Measurements from ENCODE around the gene ZNF512B.
"Not testable (repeated sequence)": the region's sequence is repeated elsewhere in the genome, so short reads cannot be mapped to it uniquely, and the experiment has no call there.

Gene ZNF512B

GRCh38 chr20:63969838-63970713, at the start of gene ZNF512B:
Gene ZNF512B, minus strand, starts transcription at chr20:63969930. Its CDS starts 1,980 bp downstream, at chr20:63967950.
- no peak for DNase-seq (ENCODE audit: low spot score)

GRCh38 chr20:64015635-64016034, 45.9 kb upstream of the ZNF512B start:
- DNase-seq (ENCODE audit: low spot score) = no peak

GRCh38 chr20:64012385-64013154, 42.8 kb upstream of the ZNF512B start:
- not testable (repeated sequence) for DNase-seq (ENCODE audit: low spot score)

GRCh38 chr20:64011366-64011779, 41.6 kb upstream of the ZNF512B start:
- DNase-seq (ENCODE audit: low spot score) = no peak

GRCh38 chr20:64010711-64011237, 41.0 kb upstream of the ZNF512B start:
- DNase-seq (ENCODE audit: low spot score) = no peak

GRCh38 chr20:64009811-64010387, 40.2 kb upstream of the ZNF512B start:
- no peak for DNase-seq (ENCODE audit: low spot score)

- DNase-seq (ENCODE audit: low spot score) = no peak
These were observed 37.2 kb upstream of the ZNF512B start for GRCh38 chr20:64006902-64007301.

GRCh38 chr20:64006490-64006889, 36.8 kb upstream of the ZNF512B start:
- DNase-seq (ENCODE audit: low spot score) = no peak

- no peak for DNase-seq (ENCODE audit: low spot score)
These were observed 35.7 kb upstream of the ZNF512B start for GRCh38 chr20:64005394-64005793.

GRCh38 chr20:64003960-64004725, 34.4 kb upstream of the ZNF512B start:
- no peak for DNase-seq (ENCODE audit: low spot score)

- no peak for DNase-seq (ENCODE audit: low spot score)
These were observed 31.9 kb upstream of the ZNF512B start for GRCh38 chr20:64001607-64002011.

GRCh38 chr20:64000906-64001305, 31.2 kb upstream of the ZNF512B start:
- no peak for DNase-seq (ENCODE audit: low spot score)

GRCh38 chr20:63982937-63983336, 13.2 kb upstream of the ZNF512B start:
- no peak for DNase-seq (ENCODE audit: low spot score)

- peak; percentile 97 for DNase-seq (ENCODE audit: low spot score)
These were observed 11.3 kb upstream of the ZNF512B start, which contains the start of gene PRPF6 for GRCh38 chr20:63980806-63981728. Gene PRPF6, plus strand, starts transcription at chr20:63981132. Its CDS starts 114 bp downstream, at chr20:63981246.

- DNase-seq (ENCODE audit: low spot score) = peak; percentile 20
These were observed 10.6 kb upstream of the ZNF512B start for GRCh38 chr20:63980317-63980805.

GRCh38 chr20:63979557-63980316, 10.0 kb upstream of the ZNF512B start, which contains the start of gene SAMD10:
Gene SAMD10, minus strand, starts transcription at chr20:63979642. Its CDS starts 175 bp downstream, at chr20:63979467.
- no peak for DNase-seq (ENCODE audit: low spot score)

- DNase-seq (ENCODE audit: low spot score) = no peak
These were observed 9.5 kb upstream of the ZNF512B start for GRCh38 chr20:63979229-63979556.

GRCh38 chr20:63978319-63979228, 8.8 kb upstream of the ZNF512B start:
- no peak for DNase-seq (ENCODE audit: low spot score)

Measured in hematopoietic multipotent progenitor cell treated with erythropoietin and hydrocortisone succinate and interleukin-3 and kit ligand, for 17 days (in vitro differentiated cells).